ENCODE measurements around the gene SPEM3.

DNA sequence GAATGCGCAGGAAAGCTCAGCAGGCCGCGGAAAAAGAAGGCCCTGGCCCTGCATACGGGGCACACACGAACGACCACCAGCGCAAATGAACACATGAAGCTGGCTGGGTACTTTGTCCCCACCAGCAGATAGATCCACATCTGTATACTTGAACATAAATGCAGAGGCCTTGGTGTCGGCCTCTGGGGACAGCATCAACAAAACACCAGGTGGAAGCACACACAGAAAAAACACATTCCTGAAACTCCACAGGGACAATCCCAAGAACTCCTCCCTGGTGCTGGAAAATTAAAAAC, 51.4 kb downstream of the SPEM3 start:
- TF ChIP-seq, protein P1, sequence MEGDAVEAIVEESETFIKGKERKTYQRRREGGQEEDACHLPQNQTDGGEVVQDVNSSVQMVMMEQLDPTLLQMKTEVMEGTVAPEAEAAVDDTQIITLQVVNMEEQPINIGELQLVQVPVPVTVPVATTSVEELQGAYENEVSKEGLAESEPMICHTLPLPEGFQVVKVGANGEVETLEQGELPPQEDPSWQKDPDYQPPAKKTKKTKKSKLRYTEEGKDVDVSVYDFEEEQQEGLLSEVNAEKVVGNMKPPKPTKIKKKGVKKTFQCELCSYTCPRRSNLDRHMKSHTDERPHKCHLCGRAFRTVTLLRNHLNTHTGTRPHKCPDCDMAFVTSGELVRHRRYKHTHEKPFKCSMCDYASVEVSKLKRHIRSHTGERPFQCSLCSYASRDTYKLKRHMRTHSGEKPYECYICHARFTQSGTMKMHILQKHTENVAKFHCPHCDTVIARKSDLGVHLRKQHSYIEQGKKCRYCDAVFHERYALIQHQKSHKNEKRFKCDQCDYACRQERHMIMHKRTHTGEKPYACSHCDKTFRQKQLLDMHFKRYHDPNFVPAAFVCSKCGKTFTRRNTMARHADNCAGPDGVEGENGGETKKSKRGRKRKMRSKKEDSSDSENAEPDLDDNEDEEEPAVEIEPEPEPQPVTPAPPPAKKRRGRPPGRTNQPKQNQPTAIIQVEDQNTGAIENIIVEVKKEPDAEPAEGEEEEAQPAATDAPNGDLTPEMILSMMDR (IDR thresholded peaks at IDR 0.05), result no peak
- no peak for TF ChIP-seq POLR2A (IDR thresholded peaks at IDR 0.05)
